Endometrial microvascular endothelial cells (primary cell): Measurements from ENCODE around the gene C2orf49. TPM values are rescaled to one million over a fixed set of nuclear protein-coding genes. Genes with fewer than 3 reads are reported as not detected.

ENCODE experiments used
- in situ Hi-C: cut with HindIII; loops from 2 replicates; pipeline ENCODE4 v1.10.0; 2017; ENCODE audit warnings: low sequenced_read_pairs, low pct_unique_long_range_greater_than_20kb; ENCODE audit errors: inconsistent ontology term
- total RNA-seq: library from RNA; depleted of rRNA; stranded (reverse); fragments of >200 nt; gene quantifications from one replicate; pipeline ENCODE4 v1.2.3, GENCODE V29; 2015; ENCODE audit errors: inconsistent ontology term

The C2orf49 gene
- total RNA-seq, 1 donor from 2014 or later: 24.2 TPM

DNA sequence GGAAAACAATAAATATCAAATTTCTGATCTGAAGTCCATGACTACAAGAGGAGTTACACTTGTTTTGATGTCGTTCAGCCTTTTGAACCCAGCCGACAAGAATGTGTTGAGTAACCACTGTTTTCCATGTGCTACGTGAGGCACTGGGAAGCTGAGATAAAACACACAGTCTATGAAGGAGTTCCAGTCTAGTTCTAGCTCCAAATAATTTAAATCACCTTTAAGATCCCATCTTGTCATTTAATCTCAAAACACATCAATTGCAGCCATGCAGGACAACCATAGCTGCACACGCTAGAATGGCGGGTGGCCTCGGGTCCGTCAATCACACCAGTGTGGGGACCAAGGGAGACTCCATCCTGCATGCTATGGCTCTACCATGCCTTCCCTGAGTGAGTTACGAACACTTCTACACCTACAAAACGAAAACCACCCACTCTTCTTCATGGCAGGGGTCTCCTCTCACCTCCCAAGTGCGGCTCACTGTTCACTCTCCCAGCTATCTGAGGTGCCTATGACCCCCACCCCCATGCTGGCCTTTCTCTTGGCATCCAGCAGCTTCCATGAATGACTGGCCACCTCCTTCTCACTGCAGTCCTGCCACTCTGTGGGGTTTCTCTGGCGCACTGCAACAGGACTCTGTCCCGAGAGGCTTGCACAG lies 57.7 kb downstream of the C2orf49 start:
- in situ Hi-C loops: no loop called here

DNA sequence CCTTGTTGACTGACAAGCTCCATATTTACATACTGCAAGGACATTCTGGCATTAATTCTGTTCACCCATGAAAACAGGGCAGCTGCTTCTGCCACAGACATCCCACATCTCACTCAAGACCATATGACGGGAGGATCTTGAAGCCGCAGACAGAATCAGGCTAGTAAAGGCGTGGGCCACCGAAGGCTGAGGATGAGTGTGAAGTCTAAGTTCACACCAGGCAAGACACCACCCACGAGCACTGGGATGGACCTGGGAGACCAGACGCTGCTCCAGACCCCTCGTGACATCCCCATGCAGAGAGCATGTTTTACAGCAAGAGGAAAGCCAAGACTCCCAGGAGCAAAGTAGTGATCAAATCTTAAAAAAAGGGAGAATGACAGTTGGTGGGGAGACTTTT lies 58.4 kb downstream of the C2orf49 start:
- in situ Hi-C loops: no loop called here

DNA sequence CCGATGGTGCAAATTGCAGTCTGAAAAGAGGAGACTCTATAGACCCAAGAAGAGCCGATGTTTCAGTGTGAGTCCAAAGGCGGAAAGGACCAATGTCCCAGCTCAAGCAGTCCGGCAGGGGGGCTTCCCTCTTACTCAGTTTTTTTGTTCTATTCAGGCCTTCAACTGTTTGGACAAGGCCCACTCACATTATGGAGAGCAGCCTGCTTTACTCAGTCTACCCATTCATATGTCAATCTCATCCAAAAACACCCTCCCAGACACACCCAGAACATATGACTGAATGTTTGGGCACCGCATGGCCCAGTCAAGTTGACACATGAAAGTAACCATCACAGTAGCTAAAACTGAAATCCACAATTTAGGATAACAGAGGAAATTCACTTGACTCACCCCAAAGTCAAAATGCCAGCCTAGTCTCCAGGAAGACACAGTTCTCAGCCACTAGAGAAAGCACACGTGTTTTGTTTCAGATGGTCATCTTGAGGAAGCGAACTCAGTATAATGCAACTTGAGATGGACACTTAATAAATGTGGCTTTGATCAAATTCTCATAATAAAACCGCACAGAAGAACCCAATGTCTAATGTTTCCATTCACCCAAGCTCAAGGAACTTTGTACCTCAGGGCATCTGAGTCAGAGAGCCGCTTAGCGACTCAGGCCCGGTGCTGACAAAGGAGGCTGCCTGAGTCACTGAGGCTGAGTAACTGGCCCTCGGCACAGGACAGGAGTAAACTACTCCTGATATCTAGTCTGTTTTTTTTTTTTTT lies 59.1 kb downstream of the C2orf49 start:
- in situ Hi-C loops: no loop called here

DNA sequence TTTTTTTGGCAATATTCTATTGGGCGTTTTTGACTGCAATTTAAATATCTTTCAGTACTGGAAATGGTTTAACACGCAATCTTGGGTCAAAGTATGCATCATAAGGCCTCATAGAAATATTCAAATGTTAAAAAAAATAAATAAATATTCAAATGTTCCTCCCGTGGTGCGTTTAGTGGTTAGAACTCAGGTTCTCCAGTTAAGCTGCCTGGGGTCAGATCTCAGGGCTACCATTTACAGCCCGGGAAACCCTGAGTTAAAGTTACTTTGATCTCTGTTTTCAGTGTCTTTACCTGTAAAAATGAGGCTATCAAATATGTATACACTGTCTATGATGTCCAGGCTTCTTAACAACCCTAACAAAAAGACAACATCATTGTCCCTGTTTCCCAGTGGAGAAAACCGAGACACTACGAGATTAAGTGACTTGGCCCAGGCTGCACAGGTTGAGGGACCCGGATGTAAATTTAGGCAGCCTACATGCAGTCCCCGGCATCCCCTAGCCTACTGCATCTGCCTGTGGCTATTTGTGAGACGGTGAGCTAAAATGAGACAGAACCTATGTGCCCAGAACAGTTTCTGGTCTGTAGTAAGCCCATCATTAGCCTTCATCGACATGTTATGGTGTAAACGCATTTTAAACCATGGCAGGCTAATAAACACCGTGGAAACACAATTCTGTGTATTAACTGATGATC lies 59.8 kb downstream of the C2orf49 start:
- in situ Hi-C loops: no loop called here

DNA sequence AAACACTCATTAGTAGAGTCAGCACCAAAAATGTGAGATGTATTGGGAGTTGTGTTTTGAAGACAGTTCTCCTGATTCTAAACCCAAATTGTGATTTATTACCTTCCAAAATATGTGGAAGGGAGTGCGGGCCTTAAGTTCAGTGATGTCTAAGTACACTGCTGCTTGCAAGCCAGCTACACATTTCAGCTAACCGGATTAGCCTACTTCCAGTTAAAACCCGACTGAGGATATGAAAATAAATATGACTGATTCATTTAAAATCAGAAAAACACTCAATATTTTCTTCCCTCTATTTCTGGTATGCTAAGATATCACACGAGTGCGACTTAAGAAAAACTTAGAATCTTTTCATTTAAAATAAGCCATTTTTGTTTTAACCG lies 60.6 kb downstream of the C2orf49 start:
- in situ Hi-C loops: no loop called here

DNA sequence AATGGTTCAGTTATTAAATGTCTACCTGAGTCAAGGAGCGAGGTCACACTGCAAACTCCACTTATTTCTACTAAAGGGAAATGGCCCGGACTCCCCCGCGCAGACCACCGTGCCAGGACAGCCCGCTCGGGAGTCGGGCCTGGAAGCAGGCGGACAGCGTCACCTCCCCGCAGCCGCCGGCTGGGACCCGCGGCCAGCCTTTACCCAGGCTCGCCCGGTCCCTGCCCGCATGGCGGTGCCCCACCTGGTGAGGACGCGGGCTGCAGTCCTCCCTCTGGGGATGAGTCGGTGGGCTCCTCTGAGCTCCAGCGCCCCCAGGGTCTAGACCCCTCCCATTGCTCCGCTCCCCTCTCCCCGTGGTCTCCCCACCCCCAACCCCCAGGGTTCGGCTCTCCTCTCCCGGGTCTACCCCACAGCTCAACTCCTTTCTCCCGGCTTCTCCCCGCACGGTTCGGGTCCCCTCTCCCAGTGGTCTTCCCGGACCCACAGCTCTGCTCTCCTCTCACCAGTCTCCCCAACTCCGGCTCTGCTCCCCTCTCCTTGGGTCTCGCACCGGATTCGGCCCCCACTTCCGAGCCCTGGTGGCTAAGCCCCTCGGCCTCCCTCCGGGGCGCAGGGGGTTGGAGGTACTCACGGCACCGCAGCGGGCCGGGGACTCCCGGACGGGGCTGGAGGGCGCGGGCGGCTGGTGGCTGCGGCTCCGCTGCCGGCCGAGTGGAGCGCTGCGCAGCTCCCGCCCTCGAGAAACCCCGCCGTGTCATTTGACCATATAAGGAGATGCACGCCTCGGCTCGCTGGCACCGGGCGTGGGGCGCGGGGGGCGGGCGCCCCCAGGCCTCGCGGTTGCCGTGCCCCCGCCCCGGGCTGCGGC lies 61.2 kb downstream of the C2orf49 start, which contains the start of gene FHL2:
TSS of gene FHL2 (minus strand) at position 716 of the 871 bp plus-strand sequence. CDS start 12,535 bp downstream, outside the sequence.
- in situ Hi-C loops: no loop called here

Other genes with a start within 250 kb of the C2orf49 start
- not detected for gene GPR45, start 95.8 kb upstream of the C2orf49 start, total RNA-seq
- gene TGFBRAP1, start 7.8 kb upstream of the C2orf49 start, total RNA-seq: 29.0 TPM
- 200 TPM for gene FHL2, start 61.5 kb downstream of the C2orf49 start, total RNA-seq